Uterus (tissue), 2 donors: ENCODE results near the gene AOAH.

ENCODE experiments used
- CTCF ChIP-seq, 4 experiments: fragments of 200-600 bp in 2 of 4; fragments of 450-650 bp in 2 of 4; sonication (generic) in 2 of 4; IDR thresholded peaks; one replicate each; pipeline ENCODE4 v1.5.1; 2016 to 2019; ENCODE audit warnings: antibody characterized with exemption in 4 of 4, mild to moderate bottlenecking in 2 of 4, moderate library complexity in 1 of 4
- POLR2A ChIP-seq, 2 donors: fragments of 450-650 bp; IDR thresholded peaks; one replicate each; pipeline ENCODE4 v1.6.1; 2016; ENCODE audit warnings: antibody characterized with exemption in 2 of 2, mild to moderate bottlenecking in 1 of 2, moderate library complexity in 1 of 2

- TF ChIP-seq CTCF (IDR thresholded peaks at IDR 0.05) (no peak), POLR2A (IDR thresholded peaks at IDR 0.05) (no peak)
Measured at GRCh38 chr7:36523371-36524101, 200.8 kb downstream of the AOAH start.
